MG63 (cell line): ENCODE data around the gene FST. TPM values are rescaled to one million over a fixed set of nuclear protein-coding genes. Genes with fewer than 3 reads are reported as not detected.

Experiments used
- DNase-seq: peaks from one replicate; pipeline ENCODE4 v3.0.0-alpha.2; 2020
- H3K27me3 ChIP-seq: fragments of 250-450 bp; sonication (Bioruptor Pico); 2 replicates; pipeline ENCODE4 v1.5.1; 2020; ENCODE audit warnings: mild to moderate bottlenecking, moderate library complexity
- H3K36me3 ChIP-seq: fragments of 250-450 bp; sonication (Bioruptor Pico); 2 replicates; pipeline ENCODE4 v1.5.1; 2020; ENCODE audit warnings: mild to moderate bottlenecking, moderate library complexity
- H3K4me3 ChIP-seq: fragments of 250-450 bp; sonication (Bioruptor Pico); 2 replicates; pipeline ENCODE4 v1.5.1; 2020; ENCODE audit warnings: mild to moderate bottlenecking, moderate library complexity
- H3K9me3 ChIP-seq: fragments of 250-450 bp; sonication (Bioruptor Pico); 2 replicates; pipeline ENCODE4 v1.5.1; 2020; ENCODE audit warnings: mild to moderate bottlenecking, moderate library complexity
- total RNA-seq: library from RNA; depleted of rRNA; stranded (reverse); fragments of >200 nt; shearing (Covaris generic); gene quantifications from 2 replicates; pipeline ENCODE4 v1.2.3, GENCODE V29; 2014; ENCODE audit warnings: low replicate concordance; rRNA removed

The FST gene
- total RNA-seq, 1 experiment from 2014 or later: 131 TPM

- peak; percentile 24 for DNase-seq
These were observed 2.5 kb downstream of the FST start for GRCh38 chr5:53482717-53483638.

DNA sequence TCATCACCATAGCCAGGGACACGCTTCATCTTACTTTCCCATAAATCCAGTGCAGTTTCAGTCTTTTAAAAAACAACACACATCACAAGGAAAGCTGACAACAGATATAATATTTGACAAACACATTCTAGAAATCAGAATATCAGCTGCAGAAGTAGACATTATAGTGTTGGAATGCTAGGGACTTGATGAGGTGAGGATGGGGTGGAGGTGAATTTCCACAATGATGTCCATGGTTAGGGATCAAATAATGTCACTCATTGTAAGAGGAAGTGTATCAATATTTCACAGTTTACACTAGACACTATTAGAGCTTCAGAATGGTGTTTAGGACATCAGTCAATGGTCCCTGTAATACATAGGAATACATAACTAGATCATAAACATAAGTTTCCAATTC, 7.0 kb downstream of the FST start:
- no peak for DNase-seq
- H3K4me3 ChIP-seq: no peak overlapping the region
- H3K27me3 ChIP-seq: no peaks in the 10 kb centered on the region
- H3K36me3 ChIP-seq: peaks cover 44% of the 10 kb centered on the region
- no peaks in the 10 kb centered on the region for H3K9me3 ChIP-seq

More at GRCh38 chr5:53482717-53483638, 2.5 kb downstream of the FST start:
- peak overlapping the region; percentile 89 for H3K4me3 ChIP-seq
- H3K36me3 ChIP-seq: peaks cover 47% of the 10 kb centered on the region
- H3K27me3 ChIP-seq: no peaks in the 10 kb centered on the region
- no peaks in the 10 kb centered on the region for H3K9me3 ChIP-seq

DNA sequence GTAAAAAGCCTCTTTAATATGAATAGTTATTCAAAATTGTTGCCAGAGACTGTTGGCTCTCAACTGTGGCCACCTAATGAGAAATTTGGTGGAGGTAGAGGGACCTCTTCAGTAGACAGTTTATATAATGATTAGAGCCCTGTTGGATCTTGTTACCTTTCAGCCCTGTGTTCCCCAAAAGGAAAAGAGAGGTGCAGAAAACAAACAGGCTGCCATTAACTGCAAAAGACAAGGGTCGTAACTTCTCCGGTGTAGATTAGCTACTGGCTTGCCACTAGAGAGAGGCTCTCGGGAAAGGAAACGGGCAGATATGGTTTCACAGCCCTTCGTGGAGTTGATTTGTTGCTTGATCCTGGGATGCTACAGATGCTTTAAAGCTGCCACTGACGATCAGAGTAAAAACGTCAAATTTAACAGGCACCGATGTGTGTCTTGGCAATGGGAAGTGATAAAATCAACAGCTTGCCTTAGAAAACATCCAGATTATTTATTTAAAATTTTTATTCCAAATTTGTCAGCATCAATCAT, 7.8 kb downstream of the FST start:
- no peak for DNase-seq
- no peaks in the 10 kb centered on the region for H3K27me3 ChIP-seq
- H3K4me3 ChIP-seq: no peak overlapping the region
- H3K9me3 ChIP-seq: no peaks in the 10 kb centered on the region
- peaks cover 37% of the 10 kb centered on the region for H3K36me3 ChIP-seq

GRCh38 chr5:53490747-53491146, 10.3 kb downstream of the FST start:
- Histone ChIP-seq H3K4me3 (no peak overlapping the region), H3K27me3 (no peaks in the 10 kb centered on the region), H3K36me3 (peaks cover 12% of the 10 kb centered on the region), H3K9me3 (peaks cover 8% of the 10 kb centered on the region)
- peak; percentile 92 for DNase-seq

DNA sequence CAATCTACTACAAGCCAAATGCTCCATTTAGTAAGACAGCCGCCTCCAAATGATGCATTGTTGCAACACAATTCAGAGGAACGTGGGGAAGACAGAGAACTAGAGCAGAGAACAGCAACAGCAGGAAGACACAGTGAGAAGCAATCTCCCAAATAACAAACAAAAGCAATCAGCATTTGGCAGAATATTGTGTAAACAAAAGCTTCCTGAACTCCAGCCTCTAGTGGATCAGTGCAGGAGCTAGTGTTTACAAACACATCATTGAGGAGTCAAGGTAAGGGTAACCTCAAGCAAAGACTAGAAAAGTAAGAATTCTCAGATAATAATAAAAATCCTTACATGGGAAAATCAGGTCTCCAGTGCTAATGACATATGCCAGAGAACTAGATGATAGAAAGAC, 20.6 kb downstream of the FST start:
- Histone ChIP-seq H3K27me3 (no peaks in the 10 kb centered on the region), H3K9me3 (no peaks in the 10 kb centered on the region), H3K36me3 (no peaks in the 10 kb centered on the region)

GRCh38 chr5:53503562-53504218, 23.3 kb downstream of the FST start:
- H3K36me3 ChIP-seq: no peaks in the 10 kb centered on the region
- H3K27me3 ChIP-seq: no peaks in the 10 kb centered on the region
- no peak overlapping the region for H3K4me3 ChIP-seq
- DNase-seq: no peak
- H3K9me3 ChIP-seq: peaks cover 6% of the 10 kb centered on the region; the same call in 1 of the 2 replicates

More for the DNA sequence above, 20.6 kb downstream of the FST start:
- H3K4me3 ChIP-seq: no peak overlapping the region
- DNase-seq: no peak

DNA sequence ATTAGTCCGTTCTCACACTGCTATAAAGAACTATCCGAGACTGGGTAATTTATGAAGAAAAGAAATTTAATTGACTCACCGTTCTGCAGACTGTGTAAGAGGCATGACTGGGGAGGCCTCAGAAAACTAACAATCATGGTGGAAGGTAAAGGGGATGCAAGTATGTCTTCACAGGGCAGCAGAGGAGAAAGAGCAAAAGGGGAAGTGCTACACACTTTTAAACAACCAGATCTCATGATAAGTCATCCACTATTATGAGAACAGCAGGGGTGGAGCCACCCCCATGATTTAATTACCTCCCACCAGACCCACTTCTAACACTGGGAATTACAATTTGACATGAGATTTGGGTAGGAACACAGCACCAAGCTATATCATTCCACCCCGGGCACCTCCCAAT, 26.6 kb downstream of the FST start:
- H3K4me3 ChIP-seq: no peak overlapping the region
- no peak for DNase-seq
- peaks cover 26% of the 10 kb centered on the region for H3K9me3 ChIP-seq
- no peaks in the 10 kb centered on the region for H3K27me3 ChIP-seq
- H3K36me3 ChIP-seq: no peaks in the 10 kb centered on the region

GRCh38 chr5:53508125-53508524, 27.7 kb downstream of the FST start:
- H3K9me3 ChIP-seq: peaks cover 27% of the 10 kb centered on the region
- H3K27me3 ChIP-seq: no peaks in the 10 kb centered on the region
- DNase-seq: no peak
- no peak overlapping the region for H3K4me3 ChIP-seq
- H3K36me3 ChIP-seq: no peaks in the 10 kb centered on the region

DNA sequence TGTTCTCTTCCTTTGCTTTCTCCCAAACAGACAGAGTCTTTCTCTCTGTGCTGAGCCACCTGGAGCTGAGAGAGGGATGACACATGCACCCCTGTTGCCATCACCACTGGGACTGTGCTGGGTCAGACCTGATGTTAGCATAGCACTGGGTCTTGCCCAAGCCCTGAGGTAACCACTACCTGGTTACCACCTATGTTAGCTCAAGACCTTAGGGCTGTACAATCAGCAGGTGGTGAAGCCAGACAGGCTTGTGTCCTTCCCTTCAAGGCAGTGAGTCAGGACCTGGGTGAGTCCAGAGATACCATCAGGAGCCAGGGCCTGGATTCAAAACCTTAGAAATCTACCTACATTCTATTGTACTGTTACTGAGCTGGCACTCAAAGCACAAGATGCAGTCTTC, 32.1 kb downstream of the FST start:
- no peak for DNase-seq
- Histone ChIP-seq H3K9me3 (peaks cover 25% of the 10 kb centered on the region), H3K27me3 (no peaks in the 10 kb centered on the region), H3K36me3 (no peaks in the 10 kb centered on the region), H3K4me3 (no peak overlapping the region)

- Histone ChIP-seq H3K4me3 (no peak overlapping the region), H3K27me3 (no peaks in the 10 kb centered on the region), H3K9me3 (peaks cover 3% of the 10 kb centered on the region; the same call in 1 of the 2 replicates), H3K36me3 (no peaks in the 10 kb centered on the region)
- no peak for DNase-seq
These were observed 35.6 kb downstream of the FST start for GRCh38 chr5:53515988-53516387.

DNA sequence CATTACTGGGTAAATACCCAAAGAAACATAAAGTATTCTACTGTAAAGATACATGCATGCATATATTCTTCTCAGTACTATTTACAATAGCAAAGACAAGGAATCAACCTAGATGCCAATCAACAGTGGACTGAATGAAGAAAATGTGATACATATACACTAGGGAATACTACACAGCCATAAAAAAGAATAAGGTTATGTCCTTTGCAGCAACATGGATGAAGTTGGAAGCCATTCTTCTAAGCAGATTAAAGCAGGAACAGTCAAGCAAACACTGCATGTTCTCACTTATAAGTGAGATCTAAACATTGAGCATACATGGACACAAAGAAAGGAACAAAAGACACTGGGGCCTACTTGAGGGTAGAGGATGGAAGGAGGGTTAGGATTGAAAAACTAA, 40.4 kb downstream of the FST start:
- H3K27me3 ChIP-seq: no peaks in the 10 kb centered on the region
- H3K9me3 ChIP-seq: 0 out of 2 replicates have a peak, but pooled peaks cover 2% of the 10 kb centered on the region
- H3K4me3 ChIP-seq: no peak overlapping the region
- no peak for DNase-seq
- H3K36me3 ChIP-seq: no peaks in the 10 kb centered on the region

Other genes starting within 250 kb of the FST start
- gene NDUFS4, start 80.0 kb downstream of the FST start, total RNA-seq: 136 and 216 TPM in 2 replicates